Smooth muscle cell (in vitro differentiated cells): ENCODE data around the gene SDK2. TPM values are rescaled to one million over a fixed set of nuclear protein-coding genes. Genes with fewer than 3 reads are reported as not detected.

Experiments used
- DNase-seq: peaks from one replicate; lab custom pipeline; 2025; ENCODE audit not compliant: unreplicated experiment; lab: John Stamatoyannopoulos, UW
- H2AFZ ChIP-seq: fragments of 200-600 bp; sonication (generic); 2 replicates; pipeline ENCODE4 v1.6.0; 2016; ENCODE audit warnings: antibody characterized with exemption, low read depth, mild to moderate bottlenecking
- H3F3A ChIP-seq: fragments of 200-600 bp; sonication (generic); 2 replicates; pipeline ENCODE4 v1.6.0; 2017; ENCODE audit warnings: antibody characterized with exemption, low read depth
- H3K27ac ChIP-seq: fragments of 200-600 bp; sonication (generic); 2 replicates; pipeline ENCODE4 v1.5.1; 2016; ENCODE audit warnings: low read depth, mild to moderate bottlenecking
- H3K27me3 ChIP-seq: fragments of 200-600 bp; sonication (generic); 2 replicates; pipeline ENCODE4 v1.6.1; 2016; ENCODE audit warnings: low read depth, mild to moderate bottlenecking
- H3K36me3 ChIP-seq: fragments of 200-600 bp; sonication (generic); 2 replicates; pipeline ENCODE4 v1.5.1; 2016; ENCODE audit warnings: low read depth
- H3K4me1 ChIP-seq: fragments of 200-600 bp; sonication (generic); 2 replicates; pipeline ENCODE4 v1.5.1; 2016; ENCODE audit warnings: low read depth
- H3K4me2 ChIP-seq: fragments of 200-600 bp; sonication (generic); 2 replicates; pipeline ENCODE4 v1.6.0; 2016; ENCODE audit warnings: mild to moderate bottlenecking
- H3K4me3 ChIP-seq: fragments of 200-600 bp; sonication (generic); 2 replicates; pipeline ENCODE4 v1.5.1; 2016; ENCODE audit warnings: mild to moderate bottlenecking
- H3K79me2 ChIP-seq: fragments of 200-600 bp; sonication (generic); 2 replicates; pipeline ENCODE4 v1.6.0; 2016; ENCODE audit warnings: low read depth, mild to moderate bottlenecking
- H3K9ac ChIP-seq: fragments of 200-600 bp; sonication (generic); 2 replicates; pipeline ENCODE4 v1.6.0; 2016; ENCODE audit warnings: low read depth
- H3K9me3 ChIP-seq: fragments of 200-600 bp; sonication (generic); replicated peaks from 2 replicates; pipeline ENCODE4 v1.5.1; 2016; ENCODE audit warnings: low read depth
- H4K20me1 ChIP-seq: fragments of 200-600 bp; sonication (generic); 2 replicates; pipeline ENCODE4 v1.6.0; 2016; ENCODE audit warnings: low read depth
- CTCF ChIP-seq: fragments of 200-600 bp; sonication (generic); IDR thresholded peaks from 2 replicates; pipeline ENCODE4 v1.5.1; 2017; ENCODE audit warnings: borderline replicate concordance, mild to moderate bottlenecking, antibody characterized with exemption; ENCODE audit not compliant: insufficient read depth, poor library complexity, severe bottlenecking
- WGBS: methylation state at CpG from one replicate; pipeline ENCODE4 v1.1.7; 2016; ENCODE audit warnings: low lambda C conversion rate; 5-methylcytosine and 5-hydroxymethylcytosine counted together
- polyA plus RNA-seq: library from polyadenylated mRNA; unstranded; fragments of >200 nt; fragmentation: Nextera tagmentation; extraction: Ambion mirVana; gene quantifications from 2 replicates; pipeline ENCODE4 v1.2.1, GENCODE V29; 2016
- total RNA-seq: library from RNA; depleted of rRNA; stranded (reverse); fragments of >200 nt; gene quantifications from 2 replicates; pipeline ENCODE4 v1.2.3, GENCODE V29; 2014

SDK2 gene, protein sequence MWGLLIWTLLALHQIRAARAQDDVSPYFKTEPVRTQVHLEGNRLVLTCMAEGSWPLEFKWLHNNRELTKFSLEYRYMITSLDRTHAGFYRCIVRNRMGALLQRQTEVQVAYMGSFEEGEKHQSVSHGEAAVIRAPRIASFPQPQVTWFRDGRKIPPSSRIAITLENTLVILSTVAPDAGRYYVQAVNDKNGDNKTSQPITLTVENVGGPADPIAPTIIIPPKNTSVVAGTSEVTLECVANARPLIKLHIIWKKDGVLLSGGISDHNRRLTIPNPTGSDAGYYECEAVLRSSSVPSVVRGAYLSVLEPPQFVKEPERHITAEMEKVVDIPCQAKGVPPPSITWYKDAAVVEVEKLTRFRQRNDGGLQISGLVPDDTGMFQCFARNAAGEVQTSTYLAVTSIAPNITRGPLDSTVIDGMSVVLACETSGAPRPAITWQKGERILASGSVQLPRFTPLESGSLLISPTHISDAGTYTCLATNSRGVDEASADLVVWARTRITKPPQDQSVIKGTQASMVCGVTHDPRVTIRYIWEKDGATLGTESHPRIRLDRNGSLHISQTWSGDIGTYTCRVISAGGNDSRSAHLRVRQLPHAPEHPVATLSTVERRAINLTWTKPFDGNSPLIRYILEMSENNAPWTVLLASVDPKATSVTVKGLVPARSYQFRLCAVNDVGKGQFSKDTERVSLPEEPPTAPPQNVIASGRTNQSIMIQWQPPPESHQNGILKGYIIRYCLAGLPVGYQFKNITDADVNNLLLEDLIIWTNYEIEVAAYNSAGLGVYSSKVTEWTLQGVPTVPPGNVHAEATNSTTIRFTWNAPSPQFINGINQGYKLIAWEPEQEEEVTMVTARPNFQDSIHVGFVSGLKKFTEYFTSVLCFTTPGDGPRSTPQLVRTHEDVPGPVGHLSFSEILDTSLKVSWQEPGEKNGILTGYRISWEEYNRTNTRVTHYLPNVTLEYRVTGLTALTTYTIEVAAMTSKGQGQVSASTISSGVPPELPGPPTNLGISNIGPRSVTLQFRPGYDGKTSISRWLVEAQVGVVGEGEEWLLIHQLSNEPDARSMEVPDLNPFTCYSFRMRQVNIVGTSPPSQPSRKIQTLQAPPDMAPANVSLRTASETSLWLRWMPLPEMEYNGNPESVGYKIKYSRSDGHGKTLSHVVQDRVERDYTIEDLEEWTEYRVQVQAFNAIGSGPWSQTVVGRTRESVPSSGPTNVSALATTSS (N-terminal part only)
- total RNA-seq (6.5 and 7.5 TPM in 2 replicates), polyA plus RNA-seq (4.6 and 5.7 TPM in 2 replicates)

DNA sequence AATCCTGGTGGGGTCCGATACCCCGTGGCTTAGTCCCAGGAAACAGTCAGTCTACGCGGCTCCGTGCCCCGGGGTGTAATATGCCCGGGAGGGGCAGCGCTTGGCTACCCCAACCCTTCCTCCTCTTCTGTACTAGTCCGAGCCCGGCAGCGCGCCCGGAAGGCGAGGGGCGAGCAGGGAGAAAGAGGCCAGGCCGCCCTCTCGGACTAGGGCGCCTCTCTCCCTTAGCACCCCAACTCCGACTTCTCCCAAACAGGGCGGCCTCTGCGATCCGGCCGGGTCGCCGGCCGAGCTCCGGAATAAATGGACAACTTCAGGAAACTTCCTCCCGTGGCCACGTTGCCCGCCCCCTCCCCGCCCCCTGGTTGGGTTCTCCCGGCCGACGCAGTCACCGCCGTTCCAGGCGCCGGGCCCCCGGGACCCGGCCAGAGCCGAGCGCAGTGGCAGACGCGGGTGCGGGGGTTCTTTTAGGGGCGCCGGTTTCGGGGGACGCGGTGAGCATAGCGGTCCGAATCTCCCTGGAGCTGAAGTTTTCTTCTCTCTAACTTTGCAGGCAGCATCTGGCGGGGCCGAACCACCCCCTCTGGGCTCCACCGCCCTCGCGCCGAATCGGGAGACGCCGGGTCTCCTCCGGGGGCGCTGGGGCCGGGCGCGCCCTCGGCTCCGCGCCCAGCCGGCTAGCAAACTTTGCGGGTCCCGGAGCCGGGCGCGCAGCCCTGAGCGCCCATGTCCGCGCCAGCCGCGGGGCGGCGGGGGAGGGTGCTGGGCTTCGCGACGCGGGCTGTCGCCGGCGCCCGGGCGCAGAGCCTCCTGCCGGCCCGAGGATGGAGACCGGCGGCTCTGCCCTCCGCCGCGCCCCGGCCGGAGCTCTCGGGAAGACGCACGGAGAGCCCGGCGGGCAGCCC, at the start of gene SDK2:
Gene SDK2, minus strand, starts transcription at position 301 of the 905 bp plus-strand sequence. CDS start 357 bp downstream, outside the sequence.
- no peak for TF ChIP-seq CTCF
- H3K4me2 ChIP-seq: peak within 1 kb of the TSS; percentile 93
- H3K79me2 ChIP-seq: peaks cover 23% of the 10 kb centered on the region
- DNase-seq: peak; percentile 27
- peak within 1 kb of the TSS; percentile 9 for H3K9ac ChIP-seq
- H3K4me1 ChIP-seq: peaks cover 18% of the 10 kb centered on the region
- H4K20me1 ChIP-seq: peaks cover 35% of the 10 kb centered on the region
- no peaks in the 10 kb centered on the region for H3F3A ChIP-seq
- peak within 1 kb of the TSS; percentile 62 for H3K4me3 ChIP-seq
- H3K27me3 ChIP-seq: peaks cover 5% of the 10 kb centered on the region
- peak within 1 kb of the TSS; percentile 91 for H2AFZ ChIP-seq
- H3K27ac ChIP-seq: no peak within 1 kb of the TSS
- H3K36me3 ChIP-seq: no peaks in the 10 kb centered on the region
- WGBS: under 1% methylated on average over 93 of the region's 105 CpGs
- no peaks in the 10 kb centered on the region for H3K9me3 ChIP-seq

GRCh38 chr17:73693071-73693470, 48.8 kb upstream of the SDK2 start:
- DNase-seq: no peak
- TF ChIP-seq CTCF: no peak

GRCh38 chr17:73691321-73691766, 47.1 kb upstream of the SDK2 start:
- Histone ChIP-seq H3K4me1 (no peaks in the 10 kb centered on the region), H3F3A (no peaks in the 10 kb centered on the region), H3K4me3 (no peak overlapping the region), H4K20me1 (no peaks in the 10 kb centered on the region), H3K27me3 (no peaks in the 10 kb centered on the region), H3K9me3 (no peaks in the 10 kb centered on the region), H3K79me2 (no peaks in the 10 kb centered on the region), H3K9ac (no peak overlapping the region), H3K4me2 (no peak overlapping the region), H2AFZ (no peak overlapping the region), H3K36me3 (no peaks in the 10 kb centered on the region), H3K27ac (no peak overlapping the region)
- TF ChIP-seq CTCF: no peak
- DNase-seq: no peak
- WGBS: 58% methylated on average over 10 of the region's 10 CpGs

More at GRCh38 chr17:73693071-73693470, 48.8 kb upstream of the SDK2 start:
- H4K20me1 ChIP-seq: no peaks in the 10 kb centered on the region
- no peak overlapping the region for H3K4me2 ChIP-seq
- H3K27me3 ChIP-seq: peaks cover 9% of the 10 kb centered on the region
- no peaks in the 10 kb centered on the region for H3K4me1 ChIP-seq
- no peaks in the 10 kb centered on the region for H3F3A ChIP-seq
- H3K27ac ChIP-seq: no peak overlapping the region
- no peaks in the 10 kb centered on the region for H3K36me3 ChIP-seq
- no peaks in the 10 kb centered on the region for H3K79me2 ChIP-seq
- H3K4me3 ChIP-seq: no peak overlapping the region
- 90% methylated on average over 11 of the region's 12 CpGs for WGBS
- no peak overlapping the region for H3K9ac ChIP-seq
- no peaks in the 10 kb centered on the region for H3K9me3 ChIP-seq
- H2AFZ ChIP-seq: no peak overlapping the region
